Loucy (cell line): ENCODE results near the gene LMO7.

Experiments used
- H2AFZ ChIP-seq: fragments of 200-600 bp; sonication (generic); 2 replicates; pipeline ENCODE4 v1.6.0; 2016; ENCODE audit warnings: antibody characterized with exemption, mild to moderate bottlenecking, low read length, moderate library complexity
- H3F3A ChIP-seq: fragments of 200-600 bp; 2 replicates; pipeline ENCODE4 v1.6.0; 2016; ENCODE audit warnings: antibody characterized with exemption, low read depth, mild to moderate bottlenecking
- H3K27me3 ChIP-seq: fragments of 200-600 bp; sonication (generic); 2 replicates; pipeline ENCODE4 v1.6.1; 2014; ENCODE audit warnings: low read length, mild to moderate bottlenecking; ENCODE audit not compliant: insufficient read depth, poor library complexity, severe bottlenecking
- H3K36me3 ChIP-seq: fragments of 200-600 bp; sonication (generic); 2 replicates; pipeline ENCODE4 v1.6.1; 2016; ENCODE audit warnings: low read length; ENCODE audit not compliant: insufficient read depth
- H3K4me1 ChIP-seq: fragments of 200-600 bp; sonication (generic); 2 replicates; pipeline ENCODE4 v1.5.1; 2014; ENCODE audit warnings: low read length, mild to moderate bottlenecking; ENCODE audit not compliant: insufficient read depth, poor library complexity, severe bottlenecking
- H3K4me2 ChIP-seq: fragments of 200-600 bp; sonication (generic); 2 replicates; pipeline ENCODE4 v1.6.0; 2014; ENCODE audit warnings: antibody characterized with exemption, low read length, low read depth, mild to moderate bottlenecking; ENCODE audit not compliant: poor library complexity, severe bottlenecking
- H3K4me3 ChIP-seq: fragments of 200-600 bp; sonication (generic); 2 replicates; pipeline ENCODE4 v1.5.1; 2014; ENCODE audit warnings: low read length, mild to moderate bottlenecking, mixed read lengths; ENCODE audit not compliant: poor library complexity, severe bottlenecking
- H3K79me2 ChIP-seq: fragments of 200-600 bp; sonication (generic); 2 replicates; pipeline ENCODE4 v1.6.1; 2014; ENCODE audit warnings: low read length; ENCODE audit not compliant: insufficient read depth
- H3K9ac ChIP-seq: fragments of 200-600 bp; sonication (generic); 2 replicates; pipeline ENCODE4 v1.6.0; 2014; ENCODE audit warnings: mild to moderate bottlenecking, low read depth, low read length, moderate library complexity; ENCODE audit not compliant: poor library complexity, severe bottlenecking
- H3K9me2 ChIP-seq: fragments of 200-600 bp; sonication (generic); replicated peaks from 2 replicates; pipeline ENCODE4 v1.6.1; 2016; ENCODE audit warnings: low read depth, low read length, mixed read lengths
- H3K9me3 ChIP-seq: fragments of 200-600 bp; sonication (generic); 2 replicates; pipeline ENCODE4 v1.6.1; 2014; ENCODE audit warnings: mild to moderate bottlenecking, antibody characterized with exemption, low read length, low read depth; ENCODE audit not compliant: insufficient read depth
- H4K20me1 ChIP-seq: fragments of 200-600 bp; sonication (generic); 2 replicates; pipeline ENCODE4 v1.6.0; 2014; ENCODE audit warnings: antibody characterized with exemption, low read length, mild to moderate bottlenecking; ENCODE audit not compliant: insufficient read depth, poor library complexity, severe bottlenecking
- CTCF ChIP-seq: fragments of 200-600 bp; sonication (generic); conservative IDR thresholded peaks from 2 replicates; pipeline ENCODE4 v1.5.1; 2014; ENCODE audit warnings: mild to moderate bottlenecking, antibody characterized with exemption, low read length
- EZH2phosphoT487 ChIP-seq: fragments of 200-600 bp; IDR thresholded peaks from 2 replicates; pipeline ENCODE4 v1.6.1; 2018; ENCODE audit warnings: antibody characterized with exemption, mild to moderate bottlenecking, moderate library complexity, borderline replicate concordance

LMO7 gene

GRCh38 chr13:75636436-75637180 is 478 bp downstream of the LMO7 start:
- H3K79me2 ChIP-seq: peaks cover 10% of the 10 kb centered on the region; the same call in 1 of the 2 replicates
- no peaks in the 10 kb centered on the region for H3K36me3 ChIP-seq
- H3K27me3 ChIP-seq: no peaks in the 10 kb centered on the region
- H3K4me3 ChIP-seq: peak overlapping the region; percentile 69
- no peaks in the 10 kb centered on the region for H3F3A ChIP-seq
- no peaks in the 10 kb centered on the region for H3K9me2 ChIP-seq
- no peaks in the 10 kb centered on the region for H4K20me1 ChIP-seq
- peak overlapping the region; percentile 60 for H3K9ac ChIP-seq
- peak overlapping the region; percentile 47 for H2AFZ ChIP-seq
- no peak for TF ChIP-seq CTCF
- no peak for TF ChIP-seq EZH2phosphoT487
- H3K9me3 ChIP-seq: no peaks in the 10 kb centered on the region
- H3K4me2 ChIP-seq: peak overlapping the region; percentile 42
- peaks cover 7% of the 10 kb centered on the region for H3K4me1 ChIP-seq

GRCh38 chr13:75637181-75637750 is 1.1 kb downstream of the LMO7 start:
- Histone ChIP-seq H3K4me3 (peak overlapping the region; percentile 69), H3K4me2 (peak overlapping the region; percentile 74), H3K9me3 (no peaks in the 10 kb centered on the region), H3K9me2 (no peaks in the 10 kb centered on the region), H3F3A (no peaks in the 10 kb centered on the region), H3K27me3 (no peaks in the 10 kb centered on the region), H3K4me1 (peaks cover 7% of the 10 kb centered on the region), H3K9ac (peak overlapping the region; percentile 60), H3K79me2 (peaks cover 10% of the 10 kb centered on the region; the same call in 1 of the 2 replicates), H2AFZ (no peak overlapping the region), H4K20me1 (no peaks in the 10 kb centered on the region), H3K36me3 (no peaks in the 10 kb centered on the region)
- TF ChIP-seq CTCF (no peak), EZH2phosphoT487 (no peak)

- Histone ChIP-seq H3F3A (no peaks in the 10 kb centered on the region), H3K9me3 (no peaks in the 10 kb centered on the region), H3K9me2 (no peaks in the 10 kb centered on the region), H3K27me3 (no peaks in the 10 kb centered on the region), H3K79me2 (peaks cover 10% of the 10 kb centered on the region; the same call in 1 of the 2 replicates), H4K20me1 (no peaks in the 10 kb centered on the region), H3K4me3 (peak overlapping the region; percentile 4), H3K9ac (no peak overlapping the region), H3K4me1 (peaks cover 7% of the 10 kb centered on the region), H3K4me2 (peak overlapping the region; percentile 74), H2AFZ (no peak overlapping the region), H3K36me3 (no peaks in the 10 kb centered on the region)
- TF ChIP-seq EZH2phosphoT487 (no peak), CTCF (no peak)
These were observed 3.3 kb downstream of the LMO7 start for GRCh38 chr13:75639454-75639853.
